ENCODE results near the gene CBX5.
"Not testable (repeated sequence)": the region's sequence is repeated elsewhere in the genome, so short reads cannot be mapped to it uniquely, and the experiment has no call there.

Gene CBX5

GRCh38 chr12:54197010-54197409, 82.9 kb downstream of the CBX5 start:
- DNase-seq (ENCODE audit: low read depth in 2 of 2), result no peak

GRCh38 chr12:54196396-54196795, 83.5 kb downstream of the CBX5 start:
- no peak for DNase-seq (ENCODE audit: low read depth in 2 of 2)

GRCh38 chr12:54195737-54196347, 84.1 kb downstream of the CBX5 start:
- no peak for DNase-seq (ENCODE audit: low read depth in 2 of 2)

- DNase-seq (ENCODE audit: low read depth in 2 of 2), result no peak
These were observed 84.7 kb downstream of the CBX5 start for GRCh38 chr12:54195080-54195736.

- not testable (repeated sequence) for DNase-seq (ENCODE audit: low read depth in 2 of 2)
These were observed 85.3 kb downstream of the CBX5 start for GRCh38 chr12:54194611-54195010.

GRCh38 chr12:54193434-54193833, 86.5 kb downstream of the CBX5 start:
- DNase-seq (ENCODE audit: low read depth in 2 of 2), result no peak

GRCh38 chr12:54191550-54192022, 88.3 kb downstream of the CBX5 start:
- DNase-seq (ENCODE audit: low read depth in 2 of 2), result peak; percentile 45 to 59

GRCh38 chr12:54191126-54191525, 88.8 kb downstream of the CBX5 start:
- no peak for DNase-seq (ENCODE audit: low read depth in 2 of 2)

- no peak for DNase-seq (ENCODE audit: low read depth in 2 of 2)
These were observed 90.8 kb downstream of the CBX5 start for GRCh38 chr12:54189198-54189539.

GRCh38 chr12:54187075-54187474, 92.8 kb downstream of the CBX5 start:
- no peak for DNase-seq (ENCODE audit: low read depth in 2 of 2)

- DNase-seq (ENCODE audit: low read depth in 2 of 2), result no peak
These were observed 94.0 kb downstream of the CBX5 start for GRCh38 chr12:54185919-54186318.

- DNase-seq (ENCODE audit: low read depth in 2 of 2), result not testable (repeated sequence)
These were observed 94.6 kb downstream of the CBX5 start for GRCh38 chr12:54185297-54185696.

- DNase-seq (ENCODE audit: low read depth in 2 of 2), result no peak
These were observed 95.7 kb downstream of the CBX5 start for GRCh38 chr12:54184024-54184805.

GRCh38 chr12:54182981-54183380, 96.9 kb downstream of the CBX5 start:
- no peak for DNase-seq (ENCODE audit: low read depth in 2 of 2)

GRCh38 chr12:54182086-54182485, 97.8 kb downstream of the CBX5 start:
- DNase-seq (ENCODE audit: low read depth in 2 of 2), result no peak

All from activated CD8-positive, alpha-beta memory T cell treated with anti-CD3 and anti-CD28 coated beads for 4 hours (primary cell).